ENCODE data around the gene ZNF587.
"Not testable (repeated sequence)": the region's sequence is repeated elsewhere in the genome, so short reads cannot be mapped to it uniquely, and the experiment has no call there.

The ZNF587 gene

GRCh38 chr19:57849666-57850473, at the start of gene ZNF587:
Gene ZNF587 (plus strand): TSS chr19:57849859. CDS start chr19:57850039, 180 bp downstream.
- H3K4me3 ChIP-seq (ENCODE audit: low read depth, low read length) = peak within 1 kb of the TSS; percentile 78
- in situ Hi-C loops (cut with HindIII; ENCODE audit: low sequenced_read_pairs) = not testable (repeated sequence)
- peak; percentile 82 for DNase-seq (ENCODE audit: low read depth, low spot score)

- in situ Hi-C loops (cut with HindIII; ENCODE audit: low sequenced_read_pairs) = no loop called here
- TF ChIP-seq CTCF (IDR thresholded peaks at IDR 0.05; ENCODE audit: low read depth, low read length) = no peak
Measured at GRCh38 chr19:57800696-57801095, 49.0 kb upstream of the ZNF587 start.

GRCh38 chr19:57802269-57802668, 47.4 kb upstream of the ZNF587 start:
- no peak for TF ChIP-seq CTCF (IDR thresholded peaks at IDR 0.05; ENCODE audit: low read depth, low read length)
- DNase-seq (ENCODE audit: low read depth, low spot score) = no peak
- H3K4me3 ChIP-seq (ENCODE audit: low read depth, low read length) = no peak overlapping the region
- in situ Hi-C loops (cut with HindIII; ENCODE audit: low sequenced_read_pairs) = no loop called here

More at GRCh38 chr19:57800696-57801095, 49.0 kb upstream of the ZNF587 start:
- DNase-seq (ENCODE audit: low read depth, low spot score) = no peak
- no peak overlapping the region for H3K4me3 ChIP-seq (ENCODE audit: low read depth, low read length)

- in situ Hi-C loops (cut with HindIII; ENCODE audit: low sequenced_read_pairs) = no loop called here
- TF ChIP-seq CTCF (IDR thresholded peaks at IDR 0.05; ENCODE audit: low read depth, low read length) = no peak
Measured at GRCh38 chr19:57803265-57803593, 46.4 kb upstream of the ZNF587 start.

GRCh38 chr19:57803594-57804325, 45.9 kb upstream of the ZNF587 start:
- TF ChIP-seq CTCF (IDR thresholded peaks at IDR 0.05; ENCODE audit: low read depth, low read length) = no peak
- peak overlapping the region; percentile 83 for H3K4me3 ChIP-seq (ENCODE audit: low read depth, low read length)
- in situ Hi-C loops (cut with HindIII; ENCODE audit: low sequenced_read_pairs) = no loop called here
- peak; percentile 93 for DNase-seq (ENCODE audit: low read depth, low spot score)

More at GRCh38 chr19:57803265-57803593, 46.4 kb upstream of the ZNF587 start:
- H3K4me3 ChIP-seq (ENCODE audit: low read depth, low read length) = peak overlapping the region; percentile 83
- no peak for DNase-seq (ENCODE audit: low read depth, low spot score)

- H3K4me3 ChIP-seq (ENCODE audit: low read depth, low read length) = no peak overlapping the region
- no peak for TF ChIP-seq CTCF (IDR thresholded peaks at IDR 0.05; ENCODE audit: low read depth, low read length)
- DNase-seq (ENCODE audit: low read depth, low spot score) = no peak
- in situ Hi-C loops (cut with HindIII; ENCODE audit: low sequenced_read_pairs) = no loop called here
Measured at GRCh38 chr19:57807541-57807940, 42.1 kb upstream of the ZNF587 start.

GRCh38 chr19:57810410-57811295, 39.0 kb upstream of the ZNF587 start:
- in situ Hi-C loops (cut with HindIII; ENCODE audit: low sequenced_read_pairs) = not testable (repeated sequence)

More at GRCh38 chr19:57810410-57811295, 39.0 kb upstream of the ZNF587 start:
- H3K4me3 ChIP-seq (ENCODE audit: low read depth, low read length); DNase-seq (ENCODE audit: low read depth, low spot score): not testable (repeated sequence)

Measured in astrocyte of the spinal cord (primary cell).